Esophagus squamous epithelium (tissue), 5 donors: ENCODE results near the gene RAB4B. TPM values are rescaled to one million over a fixed set of nuclear protein-coding genes. Genes with fewer than 3 reads are reported as not detected.

Experiments used
- DNase-seq: peaks from one replicate; lab custom pipeline; 2025; lab: John Stamatoyannopoulos, UW
- H3K27ac ChIP-seq, 4 donors: fragments of 200-600 bp; sonication (generic); one replicate each; pipeline ENCODE4 v1.5.1; 2016 to 2019; ENCODE audit warnings: mild to moderate bottlenecking in 1 of 4
- H3K27me3 ChIP-seq, 4 donors: fragments of 200-600 bp; sonication (generic); 1 replicate in 3 of 4; 2 replicates in 1 of 4; pipeline versions ENCODE4 v1.5.1 to v1.6.0; 2017 to 2021; ENCODE audit warnings: antibody characterized with exemption in 1 of 4
- H3K36me3 ChIP-seq, 3 donors: fragments of 200-600 bp; sonication (generic); one replicate each; pipeline ENCODE4 v1.5.1; 2016 to 2019
- H3K4me1 ChIP-seq, 3 donors: fragments of 200-600 bp; sonication (generic); one replicate each; pipeline ENCODE4 v1.5.1; 2017 to 2019
- H3K4me3 ChIP-seq, 4 donors: fragments of 200-600 bp; sonication (generic); 1 replicate in 3 of 4; 2 replicates in 1 of 4; pipeline ENCODE4 v1.5.1; 2016 to 2019; ENCODE audit warnings: mild to moderate bottlenecking in 2 of 4, moderate library complexity in 1 of 4
- H3K9me3 ChIP-seq, 3 donors: fragments of 200-600 bp; sonication (generic); one replicate each; pipeline ENCODE4 v1.5.1; 2016 to 2019
- CTCF ChIP-seq, 6 experiments: fragments of 450-650 bp in 4 of 6; fragments of 200-600 bp in 2 of 6; sonication (generic) in 2 of 6; IDR thresholded peaks; one replicate each; pipeline ENCODE4 v1.5.1; 2016 to 2019; ENCODE audit warnings: antibody characterized with exemption in 6 of 6, mild to moderate bottlenecking in 4 of 6, moderate library complexity in 4 of 6
- POLR2A ChIP-seq, 4 donors: fragments of 450-650 bp; IDR thresholded peaks; one replicate each; pipeline ENCODE4 v1.6.1; 2017; ENCODE audit warnings: antibody characterized with exemption in 4 of 4, mild to moderate bottlenecking in 4 of 4, moderate library complexity in 3 of 4
- WGBS, 2 donors: methylation state at CpG; one replicate each; pipeline ENCODE4 v1.1.5; 2018; 5-methylcytosine and 5-hydroxymethylcytosine counted together
- intact Hi-C: fragments of 100-400 bp; cut with DNase I; formaldehyde crosslinking; loops from one replicate; pipeline ENCODE4 v1.15.0; 2022
- total RNA-seq, 4 donors: library from RNA; depleted of rRNA; stranded (reverse); fragments of >200 nt; gene quantifications; one replicate each; pipeline ENCODE4 v1.1.0, GENCODE V29; 2016
- donor health status: DM: yes; HTN: yes; CAD: no.

Gene RAB4B
- total RNA-seq, 4 donors from 2014 or later, result 15.2 to 37.0 (median 20.5) TPM

DNA sequence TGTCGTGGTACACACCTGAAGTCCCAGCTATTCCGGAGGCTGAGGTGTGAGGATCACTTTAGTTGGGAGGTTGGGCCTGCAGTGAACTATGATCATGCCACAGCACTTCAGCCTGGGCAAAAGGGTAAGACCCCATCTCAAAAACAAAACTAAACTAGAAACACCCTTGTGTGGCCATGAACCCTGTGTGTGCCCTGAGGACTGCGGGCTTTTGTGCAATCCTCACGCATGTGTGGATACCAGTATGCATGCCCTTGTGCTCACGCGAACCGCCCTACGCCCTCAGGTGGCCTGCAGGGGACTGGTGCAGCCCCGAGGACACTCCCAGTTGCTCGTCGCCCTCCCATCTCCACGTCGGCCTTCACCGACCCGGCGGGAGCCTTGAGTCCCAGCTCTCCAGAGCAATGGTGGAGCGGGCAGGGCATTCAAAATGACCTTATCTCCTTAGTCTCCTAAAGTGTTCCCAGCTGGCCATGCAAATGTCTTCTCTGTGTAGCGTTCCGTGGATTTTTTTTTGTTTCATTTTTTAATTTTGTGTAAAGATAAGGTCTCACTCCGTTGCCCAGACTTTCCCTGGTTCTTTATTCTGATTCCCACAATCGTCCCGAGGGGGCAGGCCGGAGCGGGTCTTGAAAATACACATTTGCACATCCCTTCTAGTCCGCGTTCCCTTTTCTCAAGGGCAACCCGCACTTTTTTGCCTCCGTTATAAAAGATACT lies 20.1 kb downstream of the RAB4B start:
- Histone ChIP-seq H3K27ac (peak overlapping the region; percentile 94 to 98 (median 96)), H3K27me3 (no peaks in the 10 kb centered on the region), H3K9me3 (no peaks in the 10 kb centered on the region), H3K4me1 (peaks cover 32 to 44% (median 41%) of the 10 kb centered on the region in 3 donors), H3K4me3 (peak overlapping the region; percentile 22 to 99 (median 98)), H3K36me3 (peaks cover 11 to 27% (median 16%) of the 10 kb centered on the region in 3 donors)
- 8 to 11% methylated on average over 24 to 28 of the region's 28 CpGs for WGBS, 2 donors
- intact Hi-C loops, result no loop called here
- TF ChIP-seq POLR2A (IDR thresholded peaks at IDR 0.05), result peak in 1 of 4 donors; percentile 59
- peak in 5 of 6 experiments; percentile 4 to 62 (median 53) for TF ChIP-seq CTCF (IDR thresholded peaks at IDR 0.05)
- DNase-seq, result peak; percentile 35

DNA sequence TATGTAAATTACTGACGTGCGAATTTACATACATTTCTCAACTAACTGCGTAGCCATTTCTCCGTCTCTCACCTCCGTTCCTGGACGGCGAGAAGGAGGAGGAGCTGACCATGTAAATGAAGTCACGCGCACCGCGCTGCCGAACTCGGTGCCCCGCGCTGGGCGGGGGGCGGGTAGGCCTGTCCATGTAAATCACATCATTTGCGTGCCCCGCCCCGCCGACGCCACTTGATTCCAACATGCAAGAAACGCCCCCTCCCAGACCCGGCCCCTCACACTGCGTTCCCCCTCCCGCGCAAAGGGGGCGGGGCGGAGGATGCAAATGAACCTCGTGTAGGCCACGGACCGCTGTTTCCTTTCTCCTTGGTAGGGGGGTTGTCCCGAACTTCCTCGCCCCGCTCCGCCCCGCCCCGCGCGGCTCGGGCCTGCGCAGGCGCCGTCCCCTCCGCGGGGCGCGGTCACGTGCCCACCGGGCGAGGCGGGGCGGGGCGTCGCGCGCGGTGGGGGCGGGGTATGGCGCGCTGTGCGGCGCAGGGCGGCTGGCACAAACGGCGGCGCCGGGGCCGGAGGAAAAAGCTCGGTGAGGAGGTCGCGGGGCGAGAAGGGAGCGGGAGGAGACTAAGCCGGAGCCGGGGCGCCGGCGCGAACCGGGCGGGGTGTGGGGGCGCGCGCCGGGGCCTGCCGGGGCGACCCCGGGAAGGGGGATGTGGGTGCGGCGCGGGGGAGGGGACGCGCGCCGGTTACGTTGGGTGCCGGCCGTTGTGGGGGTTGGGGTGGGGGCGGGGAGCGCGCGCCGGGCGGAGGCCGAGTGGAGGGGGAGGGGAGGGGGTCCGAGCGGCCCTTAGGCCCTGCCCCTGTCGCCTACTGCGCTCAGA lies 20.9 kb downstream of the RAB4B start, which contains the start of gene EGLN2:
EGLN2 (plus strand) TSS at position 509 of the 875 bp plus-strand sequence. CDS start 1,382 bp downstream, outside the sequence.
- WGBS, 2 donors, result 0% methylated on average over 18 to 26 of the region's 110 CpGs
- intact Hi-C loops, result no loop called here

GRCh38 chr19:40799558-40800338 lies 21.7 kb downstream of the RAB4B start:
- peaks cover 48 to 59% (median 58%) of the 10 kb centered on the region in 3 donors for H3K4me1 ChIP-seq

More for the DNA sequence above, 20.9 kb downstream of the RAB4B start, which contains the start of gene EGLN2:
- Histone ChIP-seq H3K4me1 (peaks cover 40 to 51% (median 49%) of the 10 kb centered on the region in 3 donors), H3K27ac (peak within 1 kb of the TSS; percentile 94 to 98 (median 96)), H3K27me3 (no peaks in the 10 kb centered on the region), H3K36me3 (peaks cover 11 to 34% (median 16%) of the 10 kb centered on the region in 3 donors), H3K9me3 (no peaks in the 10 kb centered on the region), H3K4me3 (peak within 1 kb of the TSS; percentile 85 to 99 (median 98))
- peak in 3 of 4 donors; percentile 26 to 79 (median 67) for TF ChIP-seq POLR2A (IDR thresholded peaks at IDR 0.05)
- TF ChIP-seq CTCF (IDR thresholded peaks at IDR 0.05), result no peak
- DNase-seq, result peak; percentile 100

More at GRCh38 chr19:40799558-40800338, 21.7 kb downstream of the RAB4B start:
- TF ChIP-seq POLR2A (IDR thresholded peaks at IDR 0.05) (no peak), CTCF (IDR thresholded peaks at IDR 0.05) (no peak)
- Histone ChIP-seq H3K36me3 (peaks cover 11 to 42% (median 16%) of the 10 kb centered on the region in 3 donors), H3K27ac (peak overlapping the region; percentile 94 to 98 (median 96)), H3K4me3 (peak overlapping the region; percentile 85 to 99 (median 98)), H3K9me3 (no peaks in the 10 kb centered on the region), H3K27me3 (no peaks in the 10 kb centered on the region)
- 1 to 3% methylated on average over 29 to 34 of the region's 40 CpGs for WGBS, 2 donors
- DNase-seq, result no peak
- intact Hi-C loops, result no loop called here
